Stimulated activated CD8-positive, alpha-beta memory T cell treated with anti-CD3 and anti-CD28 coated beads, Interleukin-2, amount 100 ng/mL, for 48 hours (primary cell): ENCODE measurements around the gene NBAS.
"Not testable (repeated sequence)": the region's sequence is repeated elsewhere in the genome, so short reads cannot be mapped to it uniquely, and the experiment has no call there.

ENCODE experiments used
- DNase-seq, 2 donors: peaks; one replicate each; pipeline ENCODE4 v3.0.0-alpha.2; 2020; ENCODE audit warnings: low read depth in 2 of 2

NBAS gene

GRCh38 chr2:15412309-15412708 is 148.8 kb downstream of the NBAS start:
- no peak for DNase-seq

- DNase-seq, result no peak
Observed at GRCh38 chr2:15410884-15411283, 150.2 kb downstream of the NBAS start.

DNA sequence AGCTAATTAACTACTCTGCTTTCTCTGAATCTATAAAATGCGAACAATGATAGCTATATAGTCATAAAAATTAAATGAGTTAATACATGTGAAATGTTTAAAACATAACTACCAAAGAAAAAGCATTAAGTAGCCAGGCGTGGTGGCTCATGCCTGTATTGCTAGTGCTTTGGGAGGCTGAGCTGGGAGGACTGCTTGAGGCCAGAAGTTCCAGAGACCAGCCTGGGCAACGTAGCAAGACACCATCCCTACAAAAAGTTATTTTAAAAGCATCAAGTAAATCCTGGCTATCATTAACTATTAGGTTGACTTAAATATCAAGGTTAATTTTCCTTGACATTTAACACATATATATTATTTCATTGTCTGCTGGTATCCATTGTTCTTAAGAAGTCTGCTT is 152.4 kb downstream of the NBAS start:
- DNase-seq, result no peak

- no peak for DNase-seq
Observed at GRCh38 chr2:15407666-15408065, 153.5 kb downstream of the NBAS start.

- not testable (repeated sequence) for DNase-seq
Observed at GRCh38 chr2:15404511-15404910, 156.6 kb downstream of the NBAS start.

DNA sequence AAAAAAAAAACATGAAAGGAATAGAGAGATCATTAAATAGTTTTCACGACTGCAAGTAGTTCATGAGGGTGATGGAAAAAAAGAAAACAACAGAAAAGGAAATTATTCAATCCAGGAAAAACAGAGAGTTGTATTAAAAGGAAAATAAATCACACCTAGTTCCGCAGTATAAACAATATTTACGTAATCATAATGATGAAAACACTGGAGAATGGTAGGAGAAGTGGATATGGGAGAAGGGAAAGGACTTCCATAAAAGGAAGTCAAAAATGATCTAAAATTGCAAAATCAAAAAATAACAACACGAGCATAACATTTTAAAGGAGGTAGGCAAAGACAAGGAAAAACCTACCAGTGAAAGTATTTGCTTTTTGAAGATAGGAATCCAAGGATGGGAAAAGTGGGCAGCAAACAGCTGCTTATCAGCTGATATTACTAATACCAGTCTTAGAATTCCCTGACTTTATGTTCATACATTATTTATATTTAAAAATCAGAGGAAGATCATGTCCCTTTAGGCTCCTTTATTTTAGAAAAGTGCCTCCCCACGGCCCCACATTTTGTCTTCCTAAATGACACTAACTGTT is 160.8 kb downstream of the NBAS start:
- no peak for DNase-seq

DNA sequence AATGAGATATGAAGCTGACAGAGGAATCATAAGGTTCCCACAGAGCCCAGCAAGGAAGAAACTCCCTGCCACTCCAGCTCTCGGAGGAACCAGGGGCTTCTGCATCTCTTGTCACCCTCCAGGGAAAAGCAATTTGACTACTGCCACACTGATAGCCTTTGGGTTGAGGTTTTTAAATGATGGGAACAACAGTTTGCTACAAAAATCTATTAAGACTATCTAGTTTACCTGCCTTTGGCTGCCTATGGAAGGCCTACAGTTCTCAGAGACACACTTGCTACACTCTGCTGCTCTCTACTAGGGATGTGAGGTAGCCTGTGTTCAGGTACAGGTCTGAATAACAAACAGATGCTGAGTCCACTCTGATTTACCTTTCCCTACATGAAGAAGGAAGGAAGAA is 161.9 kb downstream of the NBAS start:
- no peak for DNase-seq

GRCh38 chr2:15391751-15392150 is 169.4 kb downstream of the NBAS start:
- DNase-seq, result no peak

DNA sequence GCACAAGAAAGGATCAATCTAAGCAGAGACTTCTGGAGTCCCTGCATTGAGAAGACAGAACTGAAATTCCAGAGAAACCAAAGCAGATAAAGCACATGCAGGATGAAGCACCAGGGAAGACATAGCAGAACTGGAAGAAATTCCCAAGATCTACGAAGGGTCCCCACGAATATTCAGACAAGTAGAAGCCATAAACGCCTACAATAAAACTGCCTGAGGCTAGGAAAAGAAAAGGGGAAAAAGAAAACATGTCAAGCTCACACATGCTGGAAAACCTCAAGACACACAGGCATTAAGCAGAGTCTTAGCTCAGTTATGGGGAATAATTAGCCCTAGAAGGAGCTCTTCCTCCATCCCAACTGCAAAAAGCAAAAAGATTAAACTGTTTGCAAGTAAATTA is 171.2 kb downstream of the NBAS start:
- no peak for DNase-seq

DNA sequence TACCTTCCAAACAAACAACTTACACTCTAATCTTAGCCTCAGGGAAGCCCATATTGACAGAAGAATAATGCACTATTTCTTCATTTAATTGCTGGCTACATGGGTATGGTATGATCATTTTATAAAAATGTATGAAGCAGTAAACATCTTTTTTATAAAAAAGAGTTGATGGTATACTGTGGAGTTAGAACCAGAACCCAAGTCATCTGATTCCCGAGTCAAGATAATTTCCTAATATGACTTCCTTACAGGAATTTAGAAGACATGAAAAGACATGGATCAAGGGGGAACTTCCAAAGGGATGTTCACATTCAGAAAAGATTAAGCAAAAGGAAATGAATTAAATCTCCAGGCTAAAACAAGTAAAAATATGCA is 171.8 kb downstream of the NBAS start:
- DNase-seq, result no peak

DNA sequence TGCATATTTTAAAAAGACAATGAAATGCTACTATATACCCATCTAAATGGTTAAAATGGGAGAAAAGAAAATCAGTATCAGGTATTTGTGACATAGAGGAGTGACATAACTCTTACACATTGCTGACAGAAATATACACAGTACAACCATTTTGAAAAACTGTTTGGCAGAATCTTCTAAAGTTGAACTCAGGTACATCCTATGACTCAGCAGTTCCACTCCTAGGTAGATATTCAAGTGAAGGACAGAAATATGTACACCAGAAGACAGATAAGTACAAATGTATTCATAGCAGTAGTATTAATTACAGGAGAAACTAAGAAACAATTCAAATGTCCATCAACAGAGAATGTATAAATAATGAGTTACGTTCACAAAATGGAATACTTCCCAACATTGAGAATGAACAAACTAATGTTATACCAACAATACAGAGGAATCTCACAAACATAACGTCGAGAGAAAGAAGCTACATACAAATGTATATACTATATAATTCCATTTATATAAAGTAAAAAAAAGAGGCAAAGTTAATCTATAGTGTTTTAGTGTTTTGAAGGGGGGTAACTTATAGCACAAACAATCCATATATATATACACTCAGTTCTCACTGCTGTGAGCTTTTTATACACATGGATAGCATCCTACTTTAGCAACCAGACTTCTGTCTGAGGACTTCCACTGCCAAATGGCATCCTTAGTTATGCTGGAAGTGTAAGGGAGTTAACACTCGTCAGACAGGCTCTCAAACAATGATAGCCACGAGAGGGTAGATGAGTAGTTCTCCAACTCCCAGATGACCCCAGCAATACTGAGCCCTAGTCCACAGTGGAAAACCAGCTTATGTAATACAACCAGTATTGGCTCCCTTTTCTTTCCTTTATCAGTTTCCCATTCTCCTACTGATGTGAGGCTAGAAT is 172.5 kb downstream of the NBAS start:
- DNase-seq, result no peak

DNA sequence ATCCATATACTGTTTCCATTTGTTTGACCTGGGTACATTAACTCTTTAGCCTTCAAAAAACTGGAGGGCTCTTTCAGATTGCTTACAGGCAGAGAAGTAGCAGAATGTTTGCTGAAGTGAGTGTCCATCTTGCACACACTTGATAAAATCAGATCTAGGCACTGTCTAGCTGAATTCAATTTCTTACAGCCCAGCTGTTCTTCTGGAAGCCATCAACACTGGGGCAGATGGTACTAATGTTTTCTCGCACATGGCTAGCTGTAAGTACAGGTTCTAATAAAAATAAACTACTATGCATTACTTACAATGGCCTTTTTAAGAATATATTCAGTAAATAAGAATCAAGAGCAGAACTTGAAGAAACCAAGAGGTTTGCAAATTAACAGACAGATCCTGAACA is 175.9 kb downstream of the NBAS start:
- DNase-seq, result no peak

DNA sequence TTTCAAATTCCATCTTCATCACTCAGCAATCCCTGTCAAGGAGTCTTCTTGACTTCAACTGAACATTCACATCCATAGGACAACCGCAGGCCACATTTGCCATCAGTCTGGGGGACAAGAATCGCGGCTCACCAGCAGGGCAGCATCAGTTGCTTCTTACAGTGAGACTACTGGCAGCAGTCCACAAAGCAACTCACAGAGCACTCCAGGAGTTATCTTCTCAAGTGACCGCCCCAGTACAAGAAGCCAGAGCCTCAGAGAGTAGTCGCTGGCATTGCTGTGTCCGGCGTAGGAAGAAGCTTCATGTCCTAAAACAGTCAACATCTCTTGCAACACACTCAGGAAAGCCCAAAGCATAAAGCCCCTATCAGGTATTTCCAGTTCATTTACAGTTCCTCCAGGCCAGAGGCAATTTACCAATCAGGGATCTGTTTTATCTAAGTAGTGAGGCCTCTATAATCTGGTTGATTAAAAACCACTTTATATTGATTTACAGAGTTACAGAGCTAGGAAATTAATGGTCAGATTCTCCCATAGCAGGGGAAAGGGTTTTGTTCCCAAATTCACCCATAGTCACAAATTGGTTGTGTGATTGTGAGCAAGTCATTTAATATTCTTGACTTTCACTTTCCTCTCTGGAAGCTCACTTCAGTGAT is 177.3 kb downstream of the NBAS start:
- no peak for DNase-seq

DNA sequence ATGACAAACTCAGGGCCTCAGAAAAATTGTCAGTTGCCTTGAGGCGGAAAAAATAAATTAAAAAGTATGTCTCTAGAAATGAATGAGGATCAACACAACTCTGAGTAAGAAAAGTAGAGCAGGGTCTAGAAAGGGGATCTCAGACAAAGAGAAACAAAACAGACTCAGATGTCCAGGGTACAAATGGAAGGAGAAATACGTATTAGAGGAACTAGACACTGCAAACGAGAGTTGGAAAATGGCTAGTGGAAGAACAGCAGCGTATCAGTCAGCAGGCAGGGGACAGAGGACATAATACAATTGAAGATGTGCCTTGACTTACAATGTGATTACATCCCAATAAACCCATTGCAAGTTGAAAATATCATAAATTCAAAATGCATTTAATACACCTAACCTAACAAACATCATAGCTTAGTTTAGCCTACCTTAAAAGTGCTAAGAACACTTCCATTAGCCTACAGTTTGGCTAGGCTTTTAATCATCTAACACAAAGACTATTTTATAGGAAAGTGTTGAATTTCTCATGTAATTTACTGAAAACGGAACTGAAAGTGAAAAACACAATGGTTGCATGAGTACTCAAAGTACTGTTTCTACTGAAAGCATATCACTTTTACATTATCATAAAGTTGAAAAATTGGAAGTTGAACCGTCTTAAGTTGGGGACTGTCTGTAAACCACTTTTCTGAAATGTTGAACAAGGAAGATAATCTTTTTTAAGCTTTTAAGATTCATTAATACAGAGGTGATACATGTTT is 182.8 kb downstream of the NBAS start:
- no peak for DNase-seq

DNA sequence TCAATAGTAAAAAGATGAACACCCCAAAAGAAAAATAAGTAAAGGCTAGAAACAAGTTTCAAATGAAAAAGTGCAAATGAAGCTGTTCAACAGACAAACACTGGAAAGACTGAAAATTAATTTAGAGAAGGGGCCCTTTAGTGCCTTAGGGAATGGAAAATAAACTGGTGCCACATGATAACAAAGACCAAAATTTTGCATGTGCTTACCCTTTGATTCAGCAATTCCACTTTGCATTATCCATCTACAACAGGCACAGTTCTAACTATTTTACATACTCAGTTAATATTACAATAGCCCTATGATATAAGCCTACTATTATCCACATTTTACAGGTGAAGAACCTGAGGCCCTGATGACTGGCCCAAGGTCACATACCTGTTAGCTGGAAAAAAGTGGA is 183.9 kb downstream of the NBAS start:
- DNase-seq, result no peak

- DNase-seq, result no peak
Observed at GRCh38 chr2:15372019-15372418, 189.1 kb downstream of the NBAS start.

GRCh38 chr2:15369129-15369528 is 192.0 kb downstream of the NBAS start:
- DNase-seq, result no peak

- no peak for DNase-seq
Observed at GRCh38 chr2:15367715-15368114, 193.4 kb downstream of the NBAS start.

- DNase-seq, result no peak
Observed at GRCh38 chr2:15367205-15367604, 193.9 kb downstream of the NBAS start.

DNA sequence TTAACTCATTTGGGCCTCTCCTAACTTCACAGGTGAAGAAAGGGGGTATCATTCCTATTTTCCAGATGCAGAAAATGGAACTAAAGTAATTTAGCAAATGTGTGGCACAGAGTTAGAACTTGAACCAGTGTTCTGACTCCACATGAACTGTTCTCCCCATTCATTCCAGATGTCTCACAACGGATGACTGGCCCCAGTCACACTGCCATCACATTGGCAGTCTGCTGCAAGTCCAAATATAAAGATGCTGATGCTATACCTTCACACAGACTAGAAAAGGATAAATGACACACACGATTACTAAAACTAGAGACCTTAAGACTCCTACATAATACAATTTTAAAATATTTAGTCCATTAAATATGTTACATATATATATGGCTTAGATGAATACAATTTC is 195.7 kb downstream of the NBAS start:
- DNase-seq, result no peak

GRCh38 chr2:15364561-15364960 is 196.6 kb downstream of the NBAS start:
- DNase-seq, result no peak

- DNase-seq, result no peak
Observed at GRCh38 chr2:15363734-15364133, 197.4 kb downstream of the NBAS start.
